HG03571 (cell line): ENCODE data around the gene TP63.
A peak's percentile ranks its signal among the peaks of the same experiment; 100 is the strongest.
"Not testable (repeated sequence)": the region's sequence is repeated elsewhere in the genome, so short reads cannot be mapped to it uniquely, and the experiment has no call there.

ENCODE experiments used
- ATAC-seq: cut with Tn5 transposase; IDR thresholded peaks from one replicate; pipeline ENCODE4 v1.9.1; 2021; ENCODE audit not compliant: unreplicated experiment

Gene TP63

DNA sequence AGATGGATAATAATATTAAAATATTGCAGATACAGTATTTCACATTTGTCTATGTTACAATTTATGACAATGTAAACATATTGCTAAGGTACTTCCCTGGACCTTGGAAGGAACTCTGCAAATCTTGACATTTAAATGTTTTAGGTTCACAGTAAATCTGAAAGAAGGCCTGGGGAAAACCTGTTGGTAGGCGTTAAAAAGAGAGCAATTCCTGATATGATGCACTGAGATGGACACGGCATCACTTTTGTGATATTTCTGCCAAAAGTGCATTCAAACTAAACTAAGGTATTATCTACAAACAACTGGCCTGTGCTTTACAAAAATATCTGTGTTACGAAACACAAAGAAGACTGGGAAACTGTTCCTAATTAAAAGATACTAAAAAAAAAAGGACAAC is 6.1 kb upstream of the TP63 start:
- ATAC-seq, result no peak

DNA sequence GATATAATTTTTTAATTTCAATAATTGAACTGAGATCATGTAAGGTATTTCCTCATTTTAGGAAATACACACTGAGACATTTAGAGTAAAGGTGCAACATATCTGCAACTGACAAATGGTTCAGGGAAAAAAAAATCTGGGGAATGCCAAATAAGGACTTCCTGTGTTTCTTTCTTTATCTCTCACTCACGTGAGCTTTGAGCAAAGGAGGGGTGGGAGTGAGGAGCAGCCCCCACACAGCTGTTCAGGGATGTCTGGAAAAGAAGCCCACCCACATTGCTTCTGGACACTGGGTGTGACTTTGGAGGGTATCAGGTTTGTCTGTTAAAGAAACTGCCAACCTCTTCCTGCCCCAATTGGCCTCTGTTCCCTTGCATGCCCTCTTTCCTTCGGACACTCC is 5.6 kb upstream of the TP63 start:
- no peak for ATAC-seq

DNA sequence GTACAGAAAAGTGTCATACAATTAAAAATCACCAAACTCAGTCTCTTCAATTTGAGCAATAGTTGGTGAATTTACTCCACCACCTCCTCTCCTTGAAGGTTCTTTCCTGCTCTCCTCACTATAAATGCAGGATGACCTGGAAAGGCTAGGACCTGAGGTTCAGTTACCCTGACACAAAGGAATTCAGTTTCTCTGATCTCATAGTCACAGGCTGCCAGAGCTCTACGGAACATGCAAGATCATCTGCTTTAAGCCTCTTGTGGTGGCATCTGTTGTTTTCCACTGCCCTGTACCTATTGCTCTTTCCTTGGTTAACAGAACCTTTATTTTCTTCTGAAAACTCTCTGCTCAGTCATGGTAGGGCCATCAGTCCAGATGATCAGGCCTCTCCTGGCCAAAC is 4.9 kb upstream of the TP63 start:
- no peak for ATAC-seq

DNA sequence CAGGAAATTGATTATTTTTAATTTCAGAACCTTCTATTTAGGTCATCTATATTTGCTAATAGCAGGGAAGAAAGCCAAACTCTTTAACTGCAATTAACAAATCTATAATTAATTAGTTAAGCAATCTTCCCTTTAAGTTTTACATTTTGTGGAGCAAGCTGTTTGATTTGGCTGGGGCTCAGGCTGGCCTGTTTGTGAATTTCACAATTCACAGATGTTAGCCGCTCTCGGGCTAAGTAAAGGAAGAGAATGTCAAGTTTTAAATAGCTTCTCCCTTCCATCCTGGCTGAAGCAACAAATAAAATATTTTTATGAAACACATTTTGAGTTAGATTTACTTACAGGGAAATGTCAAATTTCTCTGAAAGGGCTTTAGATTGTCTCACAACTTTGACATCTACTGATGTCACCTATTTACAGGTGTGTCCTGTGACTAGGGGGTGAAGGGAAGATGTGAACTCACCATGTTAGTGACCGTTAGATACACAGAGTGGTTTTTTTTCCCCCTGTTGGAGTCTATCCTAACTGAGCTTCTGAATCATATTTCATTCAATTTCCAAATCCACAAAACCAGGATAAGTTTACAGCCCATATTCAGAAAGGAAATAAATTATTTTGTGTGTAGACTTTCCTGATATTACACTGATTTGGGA is 1.3 kb upstream of the TP63 start:
- peak; percentile 25 for ATAC-seq

DNA sequence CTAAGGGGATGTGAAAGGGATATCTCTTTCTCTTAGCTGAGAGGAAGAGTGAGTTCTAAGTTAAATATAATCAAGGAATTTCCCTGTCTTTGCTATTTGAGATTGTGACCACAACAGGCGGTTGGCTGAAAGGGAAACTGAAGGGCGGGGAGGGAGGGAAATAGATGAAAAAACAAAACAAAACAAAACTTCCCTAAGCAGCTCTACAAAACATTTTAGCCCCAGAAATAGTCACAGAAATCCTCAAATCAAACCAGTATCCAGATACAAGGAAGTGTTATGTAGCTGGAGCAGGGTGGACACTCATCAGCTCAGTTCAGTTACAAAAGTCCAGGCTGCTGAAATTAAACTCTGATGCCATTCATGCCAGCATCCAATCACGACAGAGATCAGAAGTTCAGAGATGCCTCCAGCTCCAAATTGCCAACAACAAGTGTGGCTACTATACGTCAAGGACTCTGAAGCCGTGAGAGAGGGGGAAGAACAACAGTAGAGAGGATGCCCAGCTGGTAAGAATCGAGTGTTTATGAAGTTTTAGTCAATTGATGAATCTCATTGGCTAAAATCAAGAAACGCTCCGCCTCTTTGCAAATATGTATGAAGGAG is 319 bp upstream of the TP63 start:
- ATAC-seq, result peak; percentile 63

DNA sequence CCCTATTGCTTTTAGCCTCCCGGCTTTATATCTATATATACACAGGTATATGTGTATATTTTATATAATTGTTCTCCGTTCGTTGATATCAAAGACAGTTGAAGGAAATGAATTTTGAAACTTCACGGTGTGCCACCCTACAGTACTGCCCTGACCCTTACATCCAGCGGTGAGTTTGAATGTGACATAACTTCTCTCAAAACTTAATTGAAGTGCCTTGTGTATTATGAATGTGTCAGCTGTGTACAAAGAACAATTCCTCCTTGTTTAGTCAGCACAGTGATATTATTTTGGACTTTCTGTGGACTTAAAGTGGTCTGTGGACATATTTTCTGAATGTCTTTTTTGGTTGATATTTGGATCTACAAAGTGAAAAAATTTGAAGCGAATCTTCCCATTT is 220 bp downstream of the TP63 start:
- ATAC-seq, result no peak

DNA sequence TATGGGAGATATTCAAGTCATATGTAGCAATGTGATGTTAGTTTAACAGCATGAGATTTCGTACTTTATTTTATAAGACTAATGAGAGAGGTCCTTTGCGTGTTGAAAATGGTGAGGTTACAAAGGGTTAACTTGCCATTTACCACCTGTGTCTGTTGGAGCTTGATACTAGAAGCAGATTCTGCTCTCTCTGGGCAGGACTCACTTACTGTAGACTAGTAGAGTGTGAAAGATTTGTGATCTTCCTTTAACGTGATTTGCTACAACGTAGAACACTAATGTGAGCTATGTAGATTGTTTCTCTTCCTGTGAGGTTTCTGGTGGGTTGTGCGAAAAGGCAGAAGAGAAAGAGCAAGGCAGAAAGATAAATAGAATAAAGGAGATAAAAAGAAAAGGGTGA is 1.1 kb downstream of the TP63 start:
- no peak for ATAC-seq

DNA sequence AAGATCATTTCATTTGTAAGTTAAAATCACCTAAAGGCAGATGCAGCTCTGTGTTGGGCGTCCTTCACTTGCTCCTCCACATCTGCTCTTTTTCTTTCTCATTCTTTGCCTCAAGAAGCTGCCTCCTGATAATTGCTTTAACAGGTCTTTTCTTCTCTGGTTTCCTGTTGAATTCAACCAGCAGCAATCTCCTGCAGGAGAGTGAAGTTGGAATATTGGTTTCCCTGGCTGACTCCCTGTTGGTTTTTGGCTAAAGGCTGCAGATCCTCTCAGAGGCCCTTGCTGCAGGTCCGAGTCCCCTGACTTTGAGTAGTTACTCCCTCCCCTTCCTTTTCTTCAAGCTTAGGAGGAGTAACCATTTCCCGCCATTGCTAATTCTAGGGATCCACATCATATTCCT is 4.2 kb downstream of the TP63 start:
- no peak for ATAC-seq

DNA sequence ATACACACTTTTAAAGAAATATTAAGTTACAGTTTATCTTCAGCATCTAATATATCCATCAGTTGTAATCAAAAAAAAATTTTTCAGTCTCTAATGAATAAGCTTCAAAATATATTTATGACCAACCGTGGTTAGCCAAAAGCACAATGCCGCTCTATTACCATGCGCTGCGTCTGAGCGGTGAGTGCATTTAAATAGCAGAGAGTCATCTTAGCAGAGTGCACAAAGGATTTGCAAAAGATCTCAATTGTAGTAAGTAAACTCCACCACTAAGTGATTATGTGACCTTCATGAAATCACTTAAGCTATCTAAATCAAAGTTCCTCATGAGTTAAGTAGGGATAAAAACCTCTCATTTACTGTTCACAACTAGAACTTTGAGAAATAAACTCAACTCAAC is 4.9 kb downstream of the TP63 start:
- ATAC-seq, result no peak

DNA sequence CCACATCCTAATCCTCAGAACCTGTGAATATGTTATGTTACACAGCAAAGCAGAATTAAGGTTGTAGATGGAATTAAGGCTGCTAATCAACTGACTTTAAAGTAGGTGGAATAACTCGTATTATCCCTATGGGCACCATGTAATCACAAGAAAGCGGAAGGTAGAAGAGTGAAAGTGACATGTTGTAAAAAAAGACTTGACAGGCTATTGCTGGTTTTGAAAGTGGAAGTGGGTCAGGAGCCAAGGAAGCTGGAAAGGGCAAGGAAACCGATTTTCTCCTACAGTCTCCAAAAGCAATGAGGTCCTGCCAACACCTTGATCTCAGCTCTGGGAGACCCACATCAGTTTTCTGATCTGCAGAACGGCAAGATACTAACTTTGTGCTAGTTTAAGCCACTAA is 6.6 kb downstream of the TP63 start:
- no peak for ATAC-seq

DNA sequence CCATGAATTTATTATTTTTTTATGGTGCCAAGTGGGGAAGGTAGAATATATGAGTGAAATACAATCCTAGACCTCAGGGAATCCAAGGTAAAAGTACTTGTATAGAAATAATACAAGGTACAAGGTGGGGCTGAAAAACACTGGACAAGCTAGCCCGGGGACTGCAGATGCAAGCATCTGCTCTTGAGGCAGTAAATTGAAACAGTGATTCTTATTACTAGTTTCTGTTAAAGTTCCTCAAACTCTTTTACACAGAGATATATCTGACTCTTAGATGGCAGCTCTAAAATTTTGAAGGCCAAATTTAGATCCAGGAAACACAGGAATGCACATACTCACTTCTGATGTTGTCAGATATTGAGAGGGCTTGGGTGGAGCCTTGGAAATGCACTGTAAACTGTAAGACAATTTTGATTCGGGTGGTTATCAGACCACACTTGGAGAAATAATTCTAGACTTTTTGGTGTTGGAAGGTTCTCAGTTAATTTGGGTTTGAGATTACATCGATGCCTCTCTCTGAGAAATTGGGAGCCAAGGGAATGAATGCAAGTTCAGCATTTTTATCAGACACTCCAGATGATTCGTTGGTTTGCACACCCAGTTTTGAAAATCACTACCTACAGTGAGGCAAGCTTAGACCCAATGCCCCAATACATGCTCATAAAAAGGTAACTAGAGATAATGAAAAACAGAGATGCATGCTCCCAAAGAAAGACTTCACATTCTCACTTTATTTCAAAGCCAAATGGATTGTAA is 7.3 kb downstream of the TP63 start:
- no peak for ATAC-seq

DNA sequence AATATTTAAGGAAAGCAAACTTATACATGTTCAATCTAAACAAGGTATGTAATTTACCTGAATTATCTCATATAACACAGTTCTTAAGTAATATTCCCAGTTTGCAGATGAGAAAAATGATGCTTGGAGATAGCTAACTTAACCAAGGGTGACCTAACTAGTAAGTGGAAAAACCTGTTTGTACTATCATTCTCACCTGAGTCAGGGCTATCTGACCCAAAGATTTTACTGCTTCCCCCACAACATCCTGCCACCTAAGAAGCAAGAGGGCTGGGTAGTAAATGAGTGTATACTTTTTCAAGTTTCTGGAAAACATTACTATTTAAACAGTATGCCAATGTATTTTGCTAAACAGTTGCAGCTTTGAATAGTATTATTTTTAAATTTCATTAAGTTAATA is 10.6 kb downstream of the TP63 start:
- peak; percentile 50 for ATAC-seq

DNA sequence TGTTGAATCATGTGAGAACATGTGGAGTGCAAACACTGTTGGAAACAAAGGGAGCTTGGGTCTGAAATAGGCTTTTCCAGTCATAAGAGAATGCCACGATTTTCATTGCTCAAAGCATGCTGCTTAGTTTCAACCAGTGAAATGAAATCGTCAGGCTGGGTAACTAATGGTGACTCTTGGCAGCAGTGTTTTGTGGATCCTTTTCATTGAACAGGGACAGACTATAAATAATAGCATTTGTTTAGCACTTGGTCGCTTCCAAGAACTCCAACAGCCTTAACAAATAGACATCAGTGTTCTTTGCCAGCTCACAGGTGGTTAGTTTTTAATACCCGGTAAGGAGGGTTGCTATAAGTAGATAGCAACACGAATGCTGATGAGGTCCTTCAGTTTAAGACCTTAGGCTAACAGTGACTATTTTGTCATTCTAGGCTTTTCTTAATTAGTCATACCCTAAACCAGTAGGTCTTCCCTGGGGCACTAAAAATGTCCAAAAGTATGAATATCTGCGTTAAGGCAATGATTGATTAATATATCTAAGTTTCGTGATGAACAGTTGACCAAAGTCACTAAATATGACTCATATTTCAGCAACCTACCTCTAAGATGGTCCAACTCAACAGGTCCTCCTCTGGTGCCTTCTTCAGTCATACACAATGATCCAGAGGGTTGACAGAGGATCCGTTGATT is 15.8 kb downstream of the TP63 start:
- ATAC-seq, result no peak

DNA sequence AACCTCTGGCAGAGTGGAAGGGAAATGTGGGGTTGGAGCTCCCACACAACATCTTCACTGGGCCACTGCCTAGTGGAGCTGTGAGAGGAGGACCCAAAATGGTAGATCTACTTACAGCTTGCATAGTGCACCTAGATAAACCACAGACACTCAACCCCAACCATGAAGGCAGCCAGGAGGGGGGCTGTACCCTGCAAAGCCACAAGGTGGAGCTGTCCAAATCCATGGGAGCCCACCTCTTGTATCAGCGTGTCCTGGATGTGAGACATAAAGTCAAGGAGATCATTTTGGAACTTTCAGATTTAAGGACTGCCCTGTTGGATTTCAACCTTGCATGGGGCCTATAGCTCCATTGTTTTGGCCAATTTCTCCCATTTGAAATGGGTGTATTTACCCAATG is 20.9 kb downstream of the TP63 start:
- no peak for ATAC-seq

DNA sequence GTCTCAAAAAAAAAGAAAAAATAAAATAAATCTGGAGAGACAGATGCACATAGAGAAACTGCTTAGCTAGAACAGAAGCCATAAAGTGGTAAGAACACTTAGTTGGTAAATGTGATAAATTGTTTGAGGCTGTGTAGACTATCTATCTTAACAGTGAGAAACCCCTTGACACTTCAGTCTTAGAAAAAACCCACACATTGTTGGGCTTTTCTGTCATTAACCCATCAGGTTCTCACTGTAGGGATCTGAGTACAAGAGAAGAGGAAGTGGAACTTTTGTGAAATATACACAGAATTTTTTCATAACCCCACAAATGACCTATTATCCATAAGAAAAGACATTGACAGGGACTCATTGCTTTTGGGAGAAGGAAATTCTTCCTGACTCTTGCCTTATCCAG is 24.4 kb downstream of the TP63 start:
- ATAC-seq, result no peak

DNA sequence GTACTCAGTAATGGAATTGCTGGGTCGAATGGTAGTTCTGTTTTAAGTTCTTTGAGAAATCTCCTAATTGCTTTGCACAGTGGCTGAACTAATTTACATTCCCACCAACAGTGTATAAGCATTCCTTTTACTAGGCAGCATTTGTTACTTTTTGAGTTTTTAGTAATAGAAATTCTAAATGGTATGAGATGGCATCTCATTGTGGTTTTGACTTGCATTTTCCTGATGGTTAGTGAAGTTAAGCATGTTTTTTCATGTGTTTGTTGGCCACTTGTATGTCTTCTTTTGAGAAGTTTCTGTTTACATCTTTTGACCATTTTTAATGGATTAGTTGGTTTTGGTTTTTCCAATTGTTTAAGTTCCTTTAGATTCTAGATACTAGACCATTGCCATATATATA is 28.4 kb downstream of the TP63 start:
- no peak for ATAC-seq

DNA sequence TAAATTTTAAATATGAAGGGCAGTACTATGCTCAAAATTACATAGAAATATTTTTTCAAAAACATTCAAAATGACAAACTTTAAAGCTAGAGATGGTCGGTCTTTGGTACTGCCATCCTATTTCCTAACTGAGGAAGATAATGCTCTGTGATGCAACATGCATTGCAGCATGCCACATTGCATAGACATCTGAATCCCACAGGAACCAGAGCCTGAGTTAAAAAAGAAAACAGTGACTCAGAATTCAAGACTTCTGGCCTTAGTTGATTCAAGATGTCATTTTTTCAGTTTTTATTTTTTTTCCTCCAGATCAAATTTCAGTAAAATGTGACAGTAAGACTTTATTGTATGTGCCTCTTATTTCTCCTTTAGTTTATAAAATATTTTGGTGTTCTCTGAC is 33.1 kb downstream of the TP63 start:
- ATAC-seq, result no peak

DNA sequence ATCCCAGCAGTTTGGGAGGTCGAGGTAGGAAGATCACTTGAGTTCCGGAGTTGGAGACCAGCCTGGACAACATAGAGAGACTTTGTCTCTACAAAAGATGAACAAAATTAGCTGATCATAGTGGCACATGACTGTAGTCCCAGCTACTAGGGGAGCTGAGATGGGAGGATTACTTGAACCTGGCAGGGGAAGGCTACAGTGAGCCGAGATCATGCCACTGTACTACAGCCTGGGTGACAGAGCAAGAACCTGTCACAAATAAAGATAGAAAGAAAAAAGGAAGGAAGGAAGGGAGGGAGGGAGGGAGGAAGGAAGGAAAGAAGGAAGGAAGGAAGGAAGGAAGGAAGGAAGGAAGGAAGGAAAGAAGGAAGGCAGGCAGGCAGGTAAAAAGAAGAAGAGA is 41.2 kb downstream of the TP63 start:
- not testable (repeated sequence) for ATAC-seq

DNA sequence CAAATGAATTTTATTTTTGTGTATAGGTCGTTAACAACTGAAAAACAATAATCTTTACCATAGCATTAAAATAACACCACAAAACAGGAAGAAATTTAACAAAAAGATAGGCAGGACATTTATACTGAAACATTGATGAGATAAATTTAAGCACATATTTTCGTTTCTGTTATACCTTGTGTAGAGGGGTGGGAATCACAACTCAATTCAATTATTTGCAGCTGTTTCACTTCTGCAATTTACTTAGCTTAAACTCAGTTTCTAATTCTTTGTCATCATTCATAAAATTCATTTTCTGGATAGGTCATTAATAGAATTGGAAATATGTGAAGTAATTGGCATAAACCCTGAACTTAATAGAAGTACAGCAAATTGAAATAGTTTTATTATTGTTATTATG is 42.3 kb downstream of the TP63 start:
- peak; percentile 84 for ATAC-seq

DNA sequence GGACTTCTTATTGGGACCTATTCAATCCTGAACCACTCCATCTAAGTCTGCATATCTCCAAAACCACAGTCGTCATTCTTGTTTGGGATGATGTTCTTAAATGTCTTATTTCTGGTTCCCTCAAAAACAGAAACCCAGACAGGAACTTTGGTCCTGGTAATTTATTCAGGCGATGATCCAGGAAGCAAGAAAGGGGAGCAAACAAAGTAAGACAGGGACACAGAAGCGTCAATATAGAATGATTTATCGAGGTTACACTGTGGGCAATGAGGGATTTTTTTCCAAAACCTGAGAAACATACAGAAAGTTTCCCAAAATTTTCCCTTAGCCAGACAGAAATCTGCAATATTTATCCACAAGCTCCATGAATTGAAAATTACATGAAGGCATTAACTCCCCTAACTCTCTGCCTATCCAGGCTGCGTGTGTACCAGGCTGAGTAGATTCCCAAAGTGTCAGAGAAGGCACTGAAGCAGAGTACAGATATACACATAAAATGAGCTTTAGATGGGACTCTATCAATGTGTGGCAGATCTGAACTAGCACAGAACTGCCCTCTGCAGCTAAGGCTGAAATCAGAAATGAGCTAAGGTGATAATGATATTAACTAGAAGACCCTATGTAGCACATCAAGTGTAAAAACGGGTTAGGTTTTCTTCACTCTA is 43.2 kb downstream of the TP63 start:
- ATAC-seq, result no peak

DNA sequence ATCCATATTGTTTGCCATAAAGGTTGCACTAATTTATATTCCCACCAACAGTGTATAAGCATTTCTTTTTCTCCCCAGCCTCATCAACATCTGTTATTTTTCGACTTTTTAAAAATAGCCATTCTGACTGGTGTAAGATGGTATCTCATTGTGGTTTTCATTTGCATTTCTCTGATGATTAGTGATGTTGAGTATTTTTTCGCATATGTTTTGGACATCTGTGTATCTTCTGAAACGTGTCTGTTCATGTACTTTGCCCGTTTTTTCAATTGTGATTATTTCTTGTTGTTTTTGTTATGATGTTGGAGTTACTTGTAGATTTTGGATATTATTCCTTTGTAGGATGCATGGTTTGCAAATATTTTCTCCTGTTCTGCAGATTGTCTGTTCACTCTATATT is 46.5 kb downstream of the TP63 start:
- no peak for ATAC-seq
